Forelimb muscle (tissue), 1 donor: ENCODE results near the gene MYO3B. TPM values are rescaled to one million over a fixed set of nuclear protein-coding genes. Genes with fewer than 3 reads are reported as not detected.

Source experiments
- DNase-seq: peaks from one replicate; pipeline ENCODE4 v3.0.0-alpha.2; 2013; ENCODE audit warnings: low read depth
- polyA plus RNA-seq: library from polyadenylated mRNA; unstranded; fragments of 120-200 nt; gene quantifications from one replicate; pipeline ENCODE4 v1.2.1, GENCODE V29; 2013; ENCODE audit not compliant: insufficient read length

MYO3B gene
- polyA plus RNA-seq, 1 donor = 0.10 TPM

GRCh38 chr2:170554278-170554955 lies 376.5 kb downstream of the MYO3B start:
- no peak for DNase-seq

- no peak for DNase-seq
Measured at GRCh38 chr2:170562928-170563327, 385.0 kb downstream of the MYO3B start.

- no peak for DNase-seq
Measured at GRCh38 chr2:170563401-170563800, 385.5 kb downstream of the MYO3B start.

- no peak for DNase-seq
Measured at GRCh38 chr2:170566138-170566537, 388.2 kb downstream of the MYO3B start.

- no peak for DNase-seq
Measured at GRCh38 chr2:170567429-170567828, 389.5 kb downstream of the MYO3B start.

GRCh38 chr2:170568511-170568910 lies 390.6 kb downstream of the MYO3B start:
- no peak for DNase-seq

- DNase-seq = no peak
Measured at GRCh38 chr2:170571612-170572011, 393.7 kb downstream of the MYO3B start.

GRCh38 chr2:170573671-170574070 lies 395.7 kb downstream of the MYO3B start:
- no peak for DNase-seq

GRCh38 chr2:170576296-170576695 lies 398.3 kb downstream of the MYO3B start:
- DNase-seq = no peak

- DNase-seq = no peak
Measured at GRCh38 chr2:170577356-170577755, 399.4 kb downstream of the MYO3B start.

GRCh38 chr2:170578606-170579005 lies 400.7 kb downstream of the MYO3B start:
- no peak for DNase-seq

- no peak for DNase-seq
Measured at GRCh38 chr2:170579511-170579910, 401.6 kb downstream of the MYO3B start.

GRCh38 chr2:170582313-170582712 lies 404.4 kb downstream of the MYO3B start:
- no peak for DNase-seq

- no peak for DNase-seq
Measured at GRCh38 chr2:170582751-170583463, 405.0 kb downstream of the MYO3B start.

- DNase-seq = no peak
Measured at GRCh38 chr2:170585067-170585466, 407.1 kb downstream of the MYO3B start.

GRCh38 chr2:170586571-170587095 lies 408.7 kb downstream of the MYO3B start:
- DNase-seq = no peak

- DNase-seq = no peak
Measured at GRCh38 chr2:170587117-170587516, 409.2 kb downstream of the MYO3B start.

- no peak for DNase-seq
Measured at GRCh38 chr2:170587922-170588321, 410.0 kb downstream of the MYO3B start.

GRCh38 chr2:170588729-170589128 lies 410.8 kb downstream of the MYO3B start:
- DNase-seq = no peak

GRCh38 chr2:170596576-170596975 lies 418.6 kb downstream of the MYO3B start:
- no peak for DNase-seq

- peak; percentile 19 for DNase-seq
Measured at GRCh38 chr2:170598067-170598395, 420.1 kb downstream of the MYO3B start.

GRCh38 chr2:170601489-170601888 lies 423.5 kb downstream of the MYO3B start:
- DNase-seq = no peak

GRCh38 chr2:170605862-170606261 lies 427.9 kb downstream of the MYO3B start:
- DNase-seq = no peak
